Measurements from ENCODE around the gene ZC4H2. TPM values are rescaled to one million over a fixed set of nuclear protein-coding genes. Genes with fewer than 3 reads are reported as not detected.

The ZC4H2 gene, protein sequence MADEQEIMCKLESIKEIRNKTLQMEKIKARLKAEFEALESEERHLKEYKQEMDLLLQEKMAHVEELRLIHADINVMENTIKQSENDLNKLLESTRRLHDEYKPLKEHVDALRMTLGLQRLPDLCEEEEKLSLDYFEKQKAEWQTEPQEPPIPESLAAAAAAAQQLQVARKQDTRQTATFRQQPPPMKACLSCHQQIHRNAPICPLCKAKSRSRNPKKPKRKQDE
- total RNA-seq, result 15.0 TPM

DNA sequence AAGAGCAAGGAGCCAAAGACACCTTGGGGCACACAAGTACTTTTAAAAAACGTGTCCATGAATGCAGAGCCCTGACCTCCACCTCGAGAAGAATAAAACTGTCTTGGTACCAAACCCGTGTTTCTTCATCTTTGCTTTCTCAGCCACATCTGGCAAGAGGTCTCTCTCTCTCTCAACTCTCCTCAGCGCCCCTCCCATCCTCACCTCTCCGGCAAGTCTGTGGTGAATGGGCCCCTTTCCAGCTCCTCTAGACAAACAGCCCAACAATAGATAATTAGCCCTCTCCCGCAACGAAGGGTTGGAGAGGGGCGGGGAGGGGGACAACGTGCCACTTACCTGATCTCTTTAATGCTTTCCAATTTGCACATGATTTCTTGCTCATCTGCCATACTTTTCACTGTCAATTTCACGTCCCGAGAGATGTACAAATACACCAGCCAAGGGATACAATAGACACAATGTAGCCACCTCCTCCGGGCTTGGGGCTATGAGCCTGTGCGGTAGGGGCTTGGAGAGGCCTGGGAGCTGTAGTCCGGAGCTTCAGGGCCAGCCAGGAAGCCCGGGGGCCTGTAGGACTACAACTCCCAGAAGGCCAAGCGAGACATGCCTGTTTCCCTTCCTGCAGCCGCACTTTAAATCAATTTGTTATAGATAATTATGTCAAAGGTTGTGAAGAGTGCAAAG is at the start of gene ZC4H2:
TSS of gene ZC4H2 (minus strand) at position 462 of the 684 bp plus-strand sequence. CDS start at position 389, 73 bp downstream.

Other genes with a start within 250 kb of the ZC4H2 start
- 6.7 TPM for gene ZC3H12B, start 58.4 kb upstream of the ZC4H2 start, total RNA-seq

Data from diencephalon (tissue), 1 donor.